RWPE1 (cell line): ENCODE results near the gene C4orf54.
A peak's percentile ranks its signal among the peaks of the same experiment; 100 is the strongest.

Experiments used
- CTCF ChIA-PET: fragments of 350-600 bp; sonication (Branson Sonifier 250); formaldehyde crosslinking; extraction: SDS; loops from one replicate; lab custom pipeline; 2021; lab: Yijun Ruan, JAX
- POLR2A ChIA-PET: fragments of 400-600 bp; formaldehyde crosslinking; extraction: SDS; loops from one replicate; lab custom pipeline; 2020; ENCODE audit warnings: antibody characterized with exemption; ENCODE audit not compliant: low non-redundant PET; lab: Yijun Ruan, JAX
- DNase-seq: peaks from one replicate; pipeline ENCODE4 v3.0.0; 2012; ENCODE audit warnings: low spot score
- H3K27ac ChIP-seq: fragments of 450-650 bp; 2 replicates; pipeline ENCODE4 v1.5.1; 2017
- TF ChIP-seq, protein P1 (sequence below): fragments of 450-650 bp; conservative IDR thresholded peaks from 2 replicates; pipeline ENCODE4 v1.5.1; 2017; ENCODE audit warnings: low read depth, mild to moderate bottlenecking

Gene C4orf54

GRCh38 chr4:99655308-99656081 is 2.1 kb downstream of the C4orf54 start:
- POLR2A ChIA-PET: no interaction called here
- CTCF ChIA-PET: interaction anchor here (0.7 kb wide), 1 partner anchor 44 kb away, joined by 3 read pairs; no protein-coding TSS in a partner anchor
- DNase-seq: peak; percentile 55
- TF ChIP-seq, protein P1, sequence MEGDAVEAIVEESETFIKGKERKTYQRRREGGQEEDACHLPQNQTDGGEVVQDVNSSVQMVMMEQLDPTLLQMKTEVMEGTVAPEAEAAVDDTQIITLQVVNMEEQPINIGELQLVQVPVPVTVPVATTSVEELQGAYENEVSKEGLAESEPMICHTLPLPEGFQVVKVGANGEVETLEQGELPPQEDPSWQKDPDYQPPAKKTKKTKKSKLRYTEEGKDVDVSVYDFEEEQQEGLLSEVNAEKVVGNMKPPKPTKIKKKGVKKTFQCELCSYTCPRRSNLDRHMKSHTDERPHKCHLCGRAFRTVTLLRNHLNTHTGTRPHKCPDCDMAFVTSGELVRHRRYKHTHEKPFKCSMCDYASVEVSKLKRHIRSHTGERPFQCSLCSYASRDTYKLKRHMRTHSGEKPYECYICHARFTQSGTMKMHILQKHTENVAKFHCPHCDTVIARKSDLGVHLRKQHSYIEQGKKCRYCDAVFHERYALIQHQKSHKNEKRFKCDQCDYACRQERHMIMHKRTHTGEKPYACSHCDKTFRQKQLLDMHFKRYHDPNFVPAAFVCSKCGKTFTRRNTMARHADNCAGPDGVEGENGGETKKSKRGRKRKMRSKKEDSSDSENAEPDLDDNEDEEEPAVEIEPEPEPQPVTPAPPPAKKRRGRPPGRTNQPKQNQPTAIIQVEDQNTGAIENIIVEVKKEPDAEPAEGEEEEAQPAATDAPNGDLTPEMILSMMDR: no peak
- H3K27ac ChIP-seq: no peak overlapping the region

- ChIA-PET CTCF (no interaction called here), POLR2A (no interaction called here)
- no peak for DNase-seq
- TF ChIP-seq, protein P1: no peak
- H3K27ac ChIP-seq: no peak overlapping the region
Measured at GRCh38 chr4:99654361-99654761, 3.3 kb downstream of the C4orf54 start.

- no peak overlapping the region for H3K27ac ChIP-seq
- no peak for DNase-seq
- ChIA-PET POLR2A (no interaction called here), CTCF (no interaction called here)
- TF ChIP-seq, protein P1: no peak
Measured at GRCh38 chr4:99653916-99654315, 3.7 kb downstream of the C4orf54 start.

DNA sequence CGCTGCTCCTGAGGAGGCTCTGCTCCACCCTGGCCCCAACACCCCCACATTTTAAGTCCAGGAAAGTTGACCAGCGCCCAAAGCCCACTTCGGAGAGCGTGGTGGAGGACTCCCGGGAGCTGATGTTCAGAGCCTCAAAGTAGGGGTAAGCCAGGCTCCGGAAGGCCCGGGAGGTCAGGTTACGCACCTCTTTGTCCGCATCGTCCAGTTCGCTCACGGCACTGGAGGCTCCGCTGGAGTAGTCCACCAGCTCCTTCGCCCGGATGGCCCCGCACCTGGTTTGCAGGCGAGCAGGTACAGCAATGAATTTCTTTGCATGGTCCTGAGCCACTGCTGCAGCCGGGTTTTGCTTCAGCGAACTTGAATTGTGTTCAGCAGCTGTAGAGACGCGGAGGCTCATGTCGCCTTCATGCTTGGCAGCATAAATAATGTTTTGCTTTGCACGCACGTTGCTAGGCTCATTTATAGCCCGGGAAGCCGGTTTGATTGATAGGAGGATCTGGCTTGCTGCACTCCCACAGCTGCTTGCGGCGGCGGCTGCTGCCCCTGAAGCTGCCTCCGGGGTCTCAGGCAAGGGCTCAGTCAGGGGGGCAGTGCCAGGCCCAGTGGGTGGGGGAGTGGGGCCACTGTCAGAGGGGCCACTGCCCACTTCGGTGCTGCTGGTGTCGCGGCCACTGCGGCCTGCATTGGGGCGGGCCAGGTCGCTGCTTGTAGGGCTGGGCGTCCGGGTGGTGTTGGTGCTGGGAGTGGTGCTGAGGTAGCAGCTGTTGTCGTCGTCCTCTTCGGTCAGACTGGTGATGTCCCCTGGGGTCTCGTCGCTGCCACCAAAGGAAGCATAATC is 4.8 kb downstream of the C4orf54 start:
- H3K27ac ChIP-seq: no peak overlapping the region
- DNase-seq: no peak
- TF ChIP-seq, protein P1: no peak
- POLR2A ChIA-PET: no interaction called here
- CTCF ChIA-PET: no interaction called here

GRCh38 chr4:99651811-99652485 is 5.7 kb downstream of the C4orf54 start:
- CTCF ChIA-PET: no interaction called here

More at GRCh38 chr4:99651811-99652485, 5.7 kb downstream of the C4orf54 start:
- no peak for DNase-seq
- POLR2A ChIA-PET: no interaction called here
- no peak overlapping the region for H3K27ac ChIP-seq
- TF ChIP-seq, protein P1: no peak
